Keratinocyte (primary cell): ENCODE results near the gene NCOA7. TPM values are rescaled to one million over a fixed set of nuclear protein-coding genes. Genes with fewer than 3 reads are reported as not detected.
A peak's percentile ranks its signal among the peaks of the same experiment; 100 is the strongest.

Experiments used
- DNase-seq: peaks from one replicate; pipeline ENCODE4 v3.0.0-alpha.2; 2011; ENCODE audit warnings: low read depth, missing footprints, low spot score
- FAIRE-seq: peaks from 2 replicates; lab custom pipeline; 2011; peaks lifted over from hg19 to GRCh38; lab: Jason Lieb, UNC
- H2AFZ ChIP-seq: 2 replicates; pipeline ENCODE4 v1.6.0; 2012; ENCODE audit warnings: low read length, control low read depth, inconsistent platforms; ENCODE audit not compliant: control insufficient read depth
- H3K27ac ChIP-seq: 2 replicates; pipeline ENCODE4 v1.5.1; 2011; ENCODE audit warnings: low read length; ENCODE audit not compliant: control insufficient read depth, insufficient read depth
- H3K27me3 ChIP-seq: 3 replicates; pipeline ENCODE4 v1.6.0; 2011; ENCODE audit warnings: low read length; ENCODE audit not compliant: control insufficient read depth, insufficient read depth; ENCODE audit errors: extremely low read depth
- H3K36me3 ChIP-seq, 2 experiments: 2 replicates in 1 of 2; 3 replicates in 1 of 2; pipeline ENCODE4 v1.5.1; 2011; ENCODE audit warnings: low read length in 2 of 2, mild to moderate bottlenecking in 1 of 2; ENCODE audit not compliant: control insufficient read depth in 2 of 2, insufficient read depth in 2 of 2; ENCODE audit errors: extremely low read depth in 1 of 2
- H3K4me1 ChIP-seq: 3 replicates; pipeline ENCODE4 v1.5.1; 2011; ENCODE audit warnings: low read length; ENCODE audit not compliant: control insufficient read depth, insufficient read depth; ENCODE audit errors: extremely low read depth
- H3K4me2 ChIP-seq: 3 replicates; pipeline ENCODE4 v1.6.0; 2011; ENCODE audit warnings: low read depth, low read length; ENCODE audit not compliant: control insufficient read depth, insufficient read depth; ENCODE audit errors: extremely low read depth
- H3K4me3 ChIP-seq, 3 experiments: fragments of 200-600 bp in 1 of 3; sonication (generic) in 1 of 3; 2 replicates in 2 of 3; 3 replicates in 1 of 3; pipeline ENCODE4 v1.5.1; 2011 to 2016; ENCODE audit warnings: low read length in 3 of 3, mild to moderate bottlenecking in 3 of 3, control low read depth in 2 of 3, inconsistent platforms in 1 of 3, low read depth in 1 of 3, mixed read lengths in 1 of 3, mixed run types in 1 of 3, moderate library complexity in 1 of 3; ENCODE audit not compliant: control insufficient read depth in 2 of 3, insufficient read depth in 2 of 3; ENCODE audit errors: extremely low read depth in 1 of 3
- H3K79me2 ChIP-seq: 2 replicates; pipeline ENCODE4 v1.6.0; 2012; ENCODE audit warnings: low read length; ENCODE audit not compliant: control insufficient read depth, insufficient read depth
- H3K9ac ChIP-seq: 3 replicates; pipeline ENCODE4 v1.6.0; 2011; ENCODE audit warnings: low read length; ENCODE audit not compliant: control insufficient read depth, insufficient read depth; ENCODE audit errors: extremely low read depth
- H3K9me1 ChIP-seq: 3 replicates; pipeline ENCODE4 v1.6.0; 2011; ENCODE audit warnings: low read length; ENCODE audit not compliant: control insufficient read depth, insufficient read depth; ENCODE audit errors: extremely low read depth
- H3K9me3 ChIP-seq: 2 replicates; pipeline ENCODE4 v1.5.1; 2012; ENCODE audit warnings: low read depth, low read length; ENCODE audit not compliant: control insufficient read depth
- H4K20me1 ChIP-seq: 3 replicates; pipeline ENCODE4 v1.6.0; 2011; ENCODE audit warnings: low read length; ENCODE audit not compliant: control insufficient read depth, insufficient read depth; ENCODE audit errors: extremely low read depth
- CTCF ChIP-seq, 3 experiments: IDR thresholded peaks in 1 of 3; conservative IDR thresholded peaks in 1 of 3; optimal IDR thresholded peaks in 1 of 3; 2 replicates in 2 of 3; 3 replicates in 1 of 3; pipeline versions ENCODE3 to v1.5.1; 2011; ENCODE audit warnings: low read length in 3 of 3, mild to moderate bottlenecking in 3 of 3, moderate library complexity in 2 of 3, control low read depth in 1 of 3, inconsistent platforms in 1 of 3; ENCODE audit not compliant: insufficient read depth in 2 of 3; ENCODE audit errors: extremely low read depth in 1 of 3
- EZH2 ChIP-seq: IDR thresholded peaks from one replicate; pipeline ENCODE4 v1.6.1; 2012; ENCODE audit warnings: inconsistent platforms, mild to moderate bottlenecking, low read length, moderate library complexity
- dilution Hi-C: fragments of 300-500 bp; cut with MboI; formaldehyde crosslinking; loops from one replicate; pipeline ENCODE4 v1.7.0; 2020; ENCODE audit warnings: low sequenced_read_pairs; ENCODE audit not compliant: extremely low pct_ligation_motif_present
- polyA plus RNA-seq, 5 experiments: library from polyadenylated mRNA; depleted of rRNA in 3 of 5; stranded (reverse) in 3 of 5; stranded (forward) in 1 of 5; unstranded in 1 of 5; fragments of >200 nt; gene quantifications; 1 replicate in 1 of 5; 2 replicates in 3 of 5; 3 replicates in 1 of 5; pipeline versions ENCODE4 v1.2.1 to v1.2.3, GENCODE V29; 2011 to 2012; ENCODE audit warnings: missing spikeins in 2 of 5, low read depth in 1 of 5, low replicate concordance in 1 of 5

Gene NCOA7
- polyA plus RNA-seq, 1 donor (not counting 4 experiments of a cell fraction or from before 2014, with no cell fraction given): 20.5 TPM

GRCh38 chr6:125887372-125887771 lies 96.6 kb downstream of the NCOA7 start:
- Histone ChIP-seq H3K9ac (no peak overlapping the region), H2AFZ (no peak overlapping the region), H4K20me1 (no peaks in the 10 kb centered on the region), H3K27ac (no peak overlapping the region), H3K27me3 (no peaks in the 10 kb centered on the region), H3K4me2 (no peak overlapping the region), H3K9me3 (no peaks in the 10 kb centered on the region), H3K4me3 (no peak overlapping the region), H3K79me2 (no peaks in the 10 kb centered on the region), H3K4me1 (no peaks in the 10 kb centered on the region), H3K9me1 (no peaks in the 10 kb centered on the region), H3K36me3 (peaks cover 0 to 2% of the 10 kb centered on the region in 2 experiments)
- TF ChIP-seq CTCF (optimal IDR thresholded peaks at IDR 0.05 in 1 of 3, IDR thresholded peaks at IDR 0.05 in 1 of 3, conservative IDR thresholded peaks at IDR 0.05 in 1 of 3; ENCODE audit: extremely low read depth in 1 of 3, insufficient read depth in 2 of 3, low read length in 3 of 3): no peak
- no peak for TF ChIP-seq EZH2
- DNase-seq: no peak
- dilution Hi-C loops: no loop called here
- no peak for FAIRE-seq

DNA sequence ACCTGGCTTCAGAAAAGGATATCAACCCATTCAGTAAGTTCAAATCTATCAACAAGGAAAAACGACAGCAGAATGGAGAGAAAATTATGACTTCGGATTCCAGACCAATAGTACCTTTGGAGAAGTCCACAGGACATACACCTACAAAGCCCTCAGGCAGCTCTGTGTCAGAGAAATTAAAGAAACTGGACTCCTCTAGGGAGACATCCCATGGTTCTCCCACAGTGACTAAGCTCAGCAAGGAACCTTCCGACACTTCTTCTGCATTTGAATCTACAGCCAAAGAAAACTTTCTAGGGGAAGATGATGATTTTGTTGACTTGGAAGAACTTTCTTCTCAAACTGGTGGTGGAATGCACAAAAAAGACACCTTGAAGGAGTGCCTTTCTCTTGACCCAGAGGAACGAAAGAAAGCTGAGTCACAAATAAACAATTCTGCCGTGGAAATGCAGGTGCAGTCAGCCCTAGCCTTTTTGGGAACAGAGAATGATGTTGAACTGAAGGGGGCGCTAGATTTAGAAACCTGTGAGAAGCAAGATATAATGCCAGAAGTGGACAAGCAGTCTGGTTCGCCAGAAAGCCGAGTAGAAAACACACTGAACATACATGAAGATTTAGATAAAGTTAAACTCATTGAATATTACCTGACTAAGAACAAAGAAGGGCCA lies 98.4 kb downstream of the NCOA7 start:
- no peak for DNase-seq
- H3K27ac ChIP-seq: no peak overlapping the region
- no peak overlapping the region for H3K4me2 ChIP-seq
- no peak overlapping the region for H3K4me3 ChIP-seq
- TF ChIP-seq EZH2 (no peak), CTCF (optimal IDR thresholded peaks at IDR 0.05 in 1 of 3, IDR thresholded peaks at IDR 0.05 in 1 of 3, conservative IDR thresholded peaks at IDR 0.05 in 1 of 3; ENCODE audit: extremely low read depth in 1 of 3, insufficient read depth in 2 of 3, low read length in 3 of 3) (peak; percentile 37 to 58 (median 43))
- no peaks in the 10 kb centered on the region for H3K9me3 ChIP-seq
- no peaks in the 10 kb centered on the region for H3K4me1 ChIP-seq
- H2AFZ ChIP-seq: no peak overlapping the region
- no peaks in the 10 kb centered on the region for H4K20me1 ChIP-seq
- no peak for FAIRE-seq
- no peaks in the 10 kb centered on the region for H3K79me2 ChIP-seq
- no peak overlapping the region for H3K9ac ChIP-seq
- no peaks in the 10 kb centered on the region for H3K27me3 ChIP-seq
- dilution Hi-C loops: no loop called here
- no peaks in the 10 kb centered on the region for H3K9me1 ChIP-seq
- H3K36me3 ChIP-seq: peaks cover 0 to 2% of the 10 kb centered on the region in 2 experiments
